GM12891 (cell line): ENCODE data around the gene RNF151.

ENCODE experiments used
- PAX5 ChIP-seq: IDR thresholded peaks from 2 replicates; pipeline ENCODE4 v1.6.1; 2011; ENCODE audit warnings: low read length, moderate library complexity, mild to moderate bottlenecking; ENCODE audit not compliant: insufficient read depth, severe bottlenecking
- POLR2A ChIP-seq: IDR thresholded peaks from 2 replicates; pipeline ENCODE4 v1.6.1; 2011; ENCODE audit warnings: low read depth, low read length, control low read depth
- POLR2AphosphoS5 ChIP-seq: IDR thresholded peaks from 2 replicates; pipeline ENCODE4 v1.6.1; 2011; ENCODE audit warnings: low read depth, low read length, control low read depth
- TAF1 ChIP-seq: IDR thresholded peaks from 2 replicates; pipeline ENCODE4 v1.6.1; 2011; ENCODE audit warnings: low read depth, low read length, control low read depth

- TF ChIP-seq POLR2A: no peak
- no peak for TF ChIP-seq POLR2AphosphoS5
- no peak for TF ChIP-seq PAX5
- TF ChIP-seq TAF1: no peak
Measured at GRCh38 chr16:1941162-1942046, 25.3 kb upstream of the RNF151 start.
